Natural killer cell (primary cell): Measurements from ENCODE around the gene RPL6. TPM values are rescaled to one million over a fixed set of nuclear protein-coding genes. Genes with fewer than 3 reads are reported as not detected.
"Not testable (repeated sequence)": the region's sequence is repeated elsewhere in the genome, so short reads cannot be mapped to it uniquely, and the experiment has no call there.

Source experiments
- ATAC-seq, 3 donors: fragments of 150-1000 bp in 2 of 3; fragments of 200-7000 bp in 1 of 3; cut with Tn5 transposase; 1 replicate in 1 of 3; 2 replicates in 2 of 3; pipeline ENCODE4 v1.10.0; 2021; ENCODE audit warnings: mild to moderate bottlenecking in 2 of 3, moderate library complexity in 2 of 3
- DNase-seq, 2 donors: peaks; one replicate each; pipeline versions ENCODE4 v3.0.0 to v3.0.0-alpha.2; 2013 to 2021; ENCODE audit warnings: mixed read lengths in 1 of 2
- H3K27ac ChIP-seq: one replicate; pipeline ENCODE4 v1.5.1; 2013; ENCODE audit warnings: mild to moderate bottlenecking, low read length
- H3K27me3 ChIP-seq: one replicate; pipeline ENCODE4 v1.6.1; 2013; ENCODE audit warnings: low read length; ENCODE audit not compliant: control insufficient read depth, insufficient read depth
- H3K36me3 ChIP-seq: one replicate; pipeline ENCODE4 v1.6.1; 2013; ENCODE audit warnings: low read length; ENCODE audit not compliant: control insufficient read depth, insufficient read depth
- H3K4me1 ChIP-seq: one replicate; pipeline ENCODE4 v1.6.1; 2013; ENCODE audit warnings: low read length; ENCODE audit not compliant: control insufficient read depth, insufficient read depth
- H3K4me3 ChIP-seq: one replicate; pipeline ENCODE4 v1.5.1; 2013; ENCODE audit warnings: low read length
- H3K9me3 ChIP-seq: one replicate; pipeline ENCODE4 v1.6.1; 2013; ENCODE audit warnings: low read length; ENCODE audit not compliant: control insufficient read depth, insufficient read depth
- H3K27ac Mint-ChIP-seq, 2 donors: one replicate each; pipeline ENCODE4 v1.8.0; 2022; ENCODE audit warnings: mild to moderate bottlenecking in 2 of 2, mixed read lengths in 2 of 2, moderate library complexity in 1 of 2
- H3K27me3 Mint-ChIP-seq, 2 donors: one replicate each; pipeline ENCODE4 v1.8.0; 2022; ENCODE audit warnings: low read depth in 2 of 2, mixed read lengths in 2 of 2
- H3K36me3 Mint-ChIP-seq: one replicate; pipeline ENCODE4 v1.8.0; 2022; ENCODE audit warnings: mixed read lengths
- H3K4me1 Mint-ChIP-seq, 2 donors: one replicate each; pipeline ENCODE4 v1.8.0; 2022; ENCODE audit warnings: mixed read lengths in 2 of 2
- H3K4me3 Mint-ChIP-seq: one replicate; pipeline ENCODE4 v1.8.0; 2022; ENCODE audit warnings: mild to moderate bottlenecking, moderate library complexity, mixed read lengths
- H3K9me3 Mint-ChIP-seq, 2 donors: one replicate each; pipeline ENCODE4 v1.8.0; 2022; ENCODE audit warnings: mixed read lengths in 2 of 2
- CTCF ChIP-seq: fragments of 200-600 bp; IDR thresholded peaks from one replicate; pipeline ENCODE4 v1.8.0; 2022; ENCODE audit warnings: antibody characterized with exemption
- whole genome bisulfite sequencing: methylation state at CpG from one replicate; pipeline ENCODE4 v1.1.7; 2013; ENCODE audit warnings: missing lambda C conversion rate; ENCODE audit not compliant: insufficient coverage; 5-methylcytosine and 5-hydroxymethylcytosine counted together
- intact Hi-C: fragments of 100-400 bp; cut with micrococcal nuclease; formaldehyde crosslinking; loops from one replicate; pipeline ENCODE4 v1.14.2; 2022
- total RNA-seq, 4 donors: library from RNA; stranded (reverse); fragments of 120-200 nt in 1 of 4; gene quantifications; one replicate each; pipeline versions ENCODE4 v1.2.3 to v1.2.4, GENCODE V29; 2013 to 2022

RPL6 gene
- total RNA-seq, 3 donors from 2014 or later (not counting 1 experiment from before 2014, with no cell fraction given), result 893 to 1,024 (median 955) TPM

- H3K27ac Mint-ChIP-seq, result no peak overlapping the region
- DNase-seq (no peak), ATAC-seq (no peak)
- no peak for TF ChIP-seq CTCF
- no peak overlapping the region for H3K27ac ChIP-seq
- no peaks in the 10 kb centered on the region for H3K27me3 ChIP-seq
- no peaks in the 10 kb centered on the region for H3K4me1 ChIP-seq
- H3K36me3 ChIP-seq, result peaks cover 18% of the 10 kb centered on the region
- H3K27me3 Mint-ChIP-seq, result no peaks in the 10 kb centered on the region
- H3K4me3 Mint-ChIP-seq, result no peak overlapping the region
- no peaks in the 10 kb centered on the region for H3K9me3 ChIP-seq
- H3K9me3 Mint-ChIP-seq, result no peaks in the 10 kb centered on the region
- no peaks in the 10 kb centered on the region for H3K36me3 Mint-ChIP-seq
- WGBS, result 87% methylated on average over 4 of the region's 5 CpGs
- peaks cover 0 to 5% of the 10 kb centered on the region in 2 donors for H3K4me1 Mint-ChIP-seq
- H3K4me3 ChIP-seq, result no peak overlapping the region
- intact Hi-C loops, result no loop called here
Observed at GRCh38 chr12:112401054-112401453, 8.4 kb downstream of the RPL6 start.

DNA sequence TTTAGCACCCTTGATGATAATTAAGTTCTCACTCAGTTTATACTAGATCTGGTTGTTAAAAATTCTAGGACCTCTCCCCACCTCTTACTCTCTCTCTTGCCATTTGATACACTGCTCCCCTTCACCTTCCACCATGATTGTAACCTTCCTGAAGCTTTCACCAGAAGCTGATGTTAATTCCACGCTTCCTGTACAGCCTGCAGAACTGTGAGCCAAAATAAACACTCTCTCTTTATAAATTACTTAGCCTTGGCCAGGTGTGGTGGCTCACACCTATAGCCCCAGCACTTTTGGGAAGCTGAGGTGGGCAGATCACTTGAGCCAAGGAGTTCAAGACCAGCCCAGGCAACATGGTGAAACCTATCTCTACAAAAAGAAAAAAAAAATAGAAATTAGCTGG, 16.1 kb downstream of the RPL6 start:
- Histone ChIP-seq H3K4me3 (no peak overlapping the region), H3K27ac (no peak overlapping the region), H3K27me3 (no peaks in the 10 kb centered on the region), H3K36me3 (no peaks in the 10 kb centered on the region), H3K9me3 (no peaks in the 10 kb centered on the region), H3K4me1 (no peaks in the 10 kb centered on the region)
- no peak for TF ChIP-seq CTCF
- intact Hi-C loops, result no loop called here
- DNase-seq (no peak), ATAC-seq (no peak)
- H3K27ac Mint-ChIP-seq, result no peak overlapping the region
- no peaks in the 10 kb centered on the region for H3K9me3 Mint-ChIP-seq
- H3K27me3 Mint-ChIP-seq, result peaks cover 5 to 13% of the 10 kb centered on the region in 2 donors
- H3K36me3 Mint-ChIP-seq, result no peaks in the 10 kb centered on the region
- no peak overlapping the region for H3K4me3 Mint-ChIP-seq
- 100% methylated on average over 1 of the region's 1 CpG for WGBS
- no peaks in the 10 kb centered on the region for H3K4me1 Mint-ChIP-seq

DNA sequence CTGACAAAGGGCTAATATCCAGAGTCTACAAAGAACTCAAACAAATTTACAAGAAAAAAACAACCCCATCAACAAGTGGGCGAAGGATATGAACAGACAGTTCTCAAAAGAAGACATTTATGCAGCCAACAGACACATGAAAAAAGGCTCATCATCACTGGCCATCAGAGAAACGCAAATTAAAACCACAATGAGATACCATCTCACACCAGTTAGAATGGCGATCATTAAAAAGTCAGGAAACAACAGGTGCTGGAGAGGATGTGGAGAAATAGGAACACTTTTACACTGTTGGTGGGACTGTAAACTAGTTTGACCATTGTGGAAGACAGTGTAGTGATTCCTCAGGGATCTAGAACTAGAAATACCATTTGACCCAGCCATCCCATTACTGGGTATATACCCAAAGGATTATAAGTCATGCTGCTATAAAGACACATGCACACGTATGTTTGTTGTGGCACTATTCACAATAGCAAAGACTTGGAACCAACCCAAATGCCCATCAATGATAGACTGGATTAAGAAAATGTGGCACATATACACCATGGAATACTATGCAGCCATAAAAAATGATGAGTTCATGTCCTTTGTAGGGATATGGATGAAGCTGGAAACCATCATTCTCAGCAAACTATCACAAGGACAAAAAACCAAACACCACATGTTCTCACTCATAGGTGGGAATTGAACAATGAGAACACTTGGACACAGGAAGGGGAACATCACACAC, 19.3 kb downstream of the RPL6 start:
- H3K4me3 ChIP-seq, ATAC-seq, H3K27ac ChIP-seq, H3K36me3 Mint-ChIP-seq, H3K4me1 ChIP-seq, H3K27me3 ChIP-seq, H3K9me3 ChIP-seq, H3K4me3 Mint-ChIP-seq, H3K27ac Mint-ChIP-seq, H3K9me3 Mint-ChIP-seq, H3K4me1 Mint-ChIP-seq, DNase-seq, H3K36me3 ChIP-seq: not testable (repeated sequence)
- intact Hi-C loops, result loop anchor here (5.0 kb wide), 1 partner anchor 443 kb away; no protein-coding TSS in a partner anchor
- H3K27me3 Mint-ChIP-seq, result peaks cover 8 to 11% of the 10 kb centered on the region in 2 donors
- WGBS, result 100% methylated on average over 1 of the region's 4 CpGs

DNA sequence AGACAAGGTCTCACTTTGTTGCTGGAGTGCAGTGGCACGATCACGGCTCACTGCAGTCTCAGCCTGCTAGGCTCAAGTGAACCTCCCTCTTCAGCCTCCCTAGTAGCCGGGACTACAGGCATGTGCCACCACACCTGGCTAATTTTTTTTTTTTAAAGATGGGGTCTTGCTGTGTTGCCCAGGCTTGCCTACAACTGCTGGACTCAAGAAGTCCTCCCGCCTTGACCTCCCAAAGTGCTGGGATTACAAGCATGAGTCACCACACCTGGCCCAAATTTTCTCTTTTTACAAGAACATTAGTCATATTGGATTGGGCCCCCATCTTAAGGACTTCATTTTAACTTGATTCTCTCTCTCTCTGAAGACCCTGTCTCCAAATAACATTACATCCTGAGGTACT, 20.2 kb downstream of the RPL6 start:
- peaks cover 4% of the 10 kb centered on the region for H3K4me1 ChIP-seq
- Mint-ChIP-seq H3K27ac (no peak overlapping the region), H3K27me3 (peaks cover 7 to 8% of the 10 kb centered on the region in 2 donors), H3K9me3 (no peaks in the 10 kb centered on the region), H3K4me1 (peaks cover 0 to 6% of the 10 kb centered on the region in 2 donors), H3K4me3 (no peak overlapping the region), H3K36me3 (no peaks in the 10 kb centered on the region)
- no peaks in the 10 kb centered on the region for H3K36me3 ChIP-seq
- no peaks in the 10 kb centered on the region for H3K9me3 ChIP-seq
- 91% methylated on average over 4 of the region's 4 CpGs for WGBS
- TF ChIP-seq CTCF, result no peak
- intact Hi-C loops, result loop anchor here (5.0 kb wide), 1 partner anchor 442 kb away; no protein-coding TSS in a partner anchor
- no peak for ATAC-seq
- no peaks in the 10 kb centered on the region for H3K27me3 ChIP-seq
- H3K27ac ChIP-seq, result no peak overlapping the region
- H3K4me3 ChIP-seq, result no peak overlapping the region
- no peak for DNase-seq
